Adipocyte (in vitro differentiated cells): Measurements from ENCODE around the gene AP3M1.

Experiments used
- DNase-seq: peaks from one replicate; pipeline ENCODE4 v3.0.0-alpha.2; 2015; ENCODE audit warnings: low read depth
- H3K27me3 ChIP-seq: replicated peaks from 2 replicates; pipeline ENCODE4 v1.7.0; 2013; ENCODE audit warnings: mild to moderate bottlenecking, low read length, moderate library complexity; ENCODE audit not compliant: control insufficient read depth, insufficient read depth
- H3K36me3 ChIP-seq: 2 replicates; pipeline ENCODE4 v1.7.0; 2013; ENCODE audit warnings: low read length, mild to moderate bottlenecking, moderate library complexity; ENCODE audit not compliant: control insufficient read depth, insufficient read depth, severe bottlenecking
- H3K4me1 ChIP-seq: 2 replicates; pipeline ENCODE4 v1.7.0; 2013; ENCODE audit warnings: mild to moderate bottlenecking, low read length, moderate library complexity; ENCODE audit not compliant: control insufficient read depth, insufficient read depth
- H3K4me3 ChIP-seq: 2 replicates; pipeline ENCODE4 v1.7.0; 2013; ENCODE audit warnings: mild to moderate bottlenecking, low read length, moderate library complexity
- H3K9ac ChIP-seq: 2 replicates; pipeline ENCODE4 v1.7.0; 2013; ENCODE audit warnings: mild to moderate bottlenecking, low read length, moderate library complexity
- H3K9me3 ChIP-seq: 2 replicates; pipeline ENCODE4 v1.7.0; 2013; ENCODE audit warnings: mild to moderate bottlenecking, low read length, moderate library complexity; ENCODE audit not compliant: control insufficient read depth

The AP3M1 gene

DNA sequence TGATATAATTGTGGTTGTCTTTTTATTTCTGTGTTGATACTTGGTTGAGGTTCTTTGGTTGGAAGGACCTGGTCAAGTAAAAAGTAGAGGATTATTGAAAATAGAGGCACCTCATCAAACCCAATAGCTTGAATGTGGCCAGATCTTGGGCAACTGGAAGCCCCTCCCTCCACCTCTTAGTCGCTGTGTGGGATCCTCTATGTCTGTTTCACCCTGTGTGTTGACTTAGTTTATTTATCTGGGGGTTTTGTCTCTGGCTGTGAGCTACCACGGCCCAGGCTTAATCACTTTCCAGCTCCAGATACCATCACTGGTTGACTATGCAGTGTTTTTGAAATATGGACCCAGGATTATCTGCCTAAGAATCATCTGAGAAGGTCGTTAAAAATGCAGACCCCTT lies 58.3 kb downstream of the AP3M1 start:
- Histone ChIP-seq H3K9ac (no peak overlapping the region), H3K4me3 (no peak overlapping the region), H3K9me3 (no peaks in the 10 kb centered on the region), H3K4me1 (peaks cover 5% of the 10 kb centered on the region), H3K27me3 (no peaks in the 10 kb centered on the region), H3K36me3 (peaks cover 95% of the 10 kb centered on the region)
- DNase-seq, result no peak

- no peak overlapping the region for H3K4me3 ChIP-seq
- peaks cover 75% of the 10 kb centered on the region for H3K36me3 ChIP-seq
- peaks cover 6% of the 10 kb centered on the region for H3K4me1 ChIP-seq
- no peaks in the 10 kb centered on the region for H3K9me3 ChIP-seq
- H3K9ac ChIP-seq, result no peak overlapping the region
- no peak for DNase-seq
- no peaks in the 10 kb centered on the region for H3K27me3 ChIP-seq
These were observed 61.9 kb downstream of the AP3M1 start for GRCh38 chr10:74088722-74089121.

- no peak overlapping the region for H3K9ac ChIP-seq
- H3K9me3 ChIP-seq, result no peaks in the 10 kb centered on the region
- no peak overlapping the region for H3K4me3 ChIP-seq
- peaks cover 30% of the 10 kb centered on the region for H3K4me1 ChIP-seq
- no peak for DNase-seq
- no peaks in the 10 kb centered on the region for H3K27me3 ChIP-seq
- H3K36me3 ChIP-seq, result peaks cover 67% of the 10 kb centered on the region
These were observed 64.3 kb downstream of the AP3M1 start for GRCh38 chr10:74086317-74086716.

DNA sequence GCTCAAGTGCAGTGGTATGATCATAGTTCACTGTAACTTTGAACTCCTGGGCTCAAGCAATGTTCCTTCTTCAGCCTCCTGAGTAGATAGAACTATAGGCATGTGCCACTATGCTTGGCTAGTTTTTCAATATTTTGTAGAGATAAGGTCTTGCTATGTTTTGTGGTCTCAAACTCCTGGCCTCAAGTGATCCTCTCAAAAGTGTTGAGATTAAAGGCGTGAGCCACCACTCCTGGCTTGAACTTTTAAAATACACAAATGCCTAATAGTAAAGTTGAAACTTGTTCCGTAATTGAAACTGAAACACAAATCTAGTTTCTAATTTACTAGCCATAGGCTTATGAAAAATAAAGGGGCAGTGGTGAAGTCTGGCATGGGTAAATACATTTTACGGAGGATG lies 65.7 kb downstream of the AP3M1 start:
- Histone ChIP-seq H3K4me1 (peaks cover 44% of the 10 kb centered on the region), H3K9me3 (no peaks in the 10 kb centered on the region), H3K9ac (no peak overlapping the region), H3K27me3 (no peaks in the 10 kb centered on the region), H3K36me3 (peaks cover 53% of the 10 kb centered on the region), H3K4me3 (no peak overlapping the region)
- DNase-seq, result no peak

DNA sequence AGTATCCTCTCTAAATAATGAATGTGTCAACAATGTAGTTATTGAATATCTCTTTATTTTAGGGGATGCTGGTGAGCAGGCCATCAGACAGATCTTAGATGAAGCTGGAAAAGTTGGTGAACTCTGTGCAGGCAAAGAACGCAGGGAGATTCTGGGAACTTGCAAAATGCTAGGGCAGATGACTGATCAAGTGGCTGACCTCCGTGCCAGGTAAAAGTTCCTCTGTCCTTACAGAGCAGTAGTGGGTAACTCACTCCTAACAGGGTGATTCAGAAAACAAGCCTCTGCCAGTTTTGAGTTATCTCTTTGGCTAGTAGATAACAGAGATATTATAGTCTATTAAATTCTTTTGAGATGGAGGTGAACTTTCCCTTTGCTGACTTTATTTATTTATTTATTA lies 67.3 kb downstream of the AP3M1 start:
- no peak for DNase-seq
- H3K27me3 ChIP-seq, result no peaks in the 10 kb centered on the region
- no peaks in the 10 kb centered on the region for H3K9me3 ChIP-seq
- H3K9ac ChIP-seq, result peak overlapping the region; percentile 50
- H3K36me3 ChIP-seq, result peaks cover 36% of the 10 kb centered on the region
- no peak overlapping the region for H3K4me3 ChIP-seq
- peaks cover 55% of the 10 kb centered on the region for H3K4me1 ChIP-seq

DNA sequence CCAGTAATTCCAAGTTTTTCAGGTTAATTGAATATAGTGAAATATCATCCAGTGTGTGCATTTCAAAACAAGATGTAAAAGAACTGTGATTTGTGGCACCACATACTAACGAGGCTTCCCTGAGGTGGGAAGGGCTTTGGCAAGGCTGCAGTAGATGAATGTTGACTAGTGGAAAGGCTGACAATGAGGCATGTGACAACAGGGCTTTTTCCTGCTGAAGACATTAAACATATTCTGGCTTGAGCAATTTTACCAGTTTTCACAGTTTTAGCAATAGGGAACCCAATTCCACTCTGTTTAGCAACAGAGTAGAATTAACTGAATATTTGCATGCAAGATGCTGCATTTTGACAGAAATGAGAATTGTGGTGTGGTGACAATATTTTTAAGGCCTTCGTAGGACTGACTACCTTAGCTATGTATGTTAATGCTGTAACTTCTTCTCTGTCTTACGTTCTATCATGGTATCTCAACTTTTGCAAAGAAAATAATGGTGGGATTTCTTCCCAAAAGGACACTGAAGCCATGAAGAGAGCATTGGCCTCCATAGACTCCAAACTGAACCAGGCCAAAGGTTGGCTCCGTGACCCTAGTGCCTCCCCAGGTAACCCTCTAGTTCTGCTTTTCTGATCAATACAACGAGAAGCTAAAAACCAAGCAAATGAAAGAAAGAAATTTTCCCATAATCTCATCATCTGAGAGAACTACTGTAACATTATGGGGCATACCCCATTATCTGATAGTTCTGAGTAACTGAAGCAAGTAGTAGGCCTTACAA lies 68.5 kb downstream of the AP3M1 start:
- Histone ChIP-seq H3K27me3 (no peaks in the 10 kb centered on the region), H3K9me3 (no peaks in the 10 kb centered on the region), H3K4me1 (peaks cover 55% of the 10 kb centered on the region), H3K9ac (peak overlapping the region; percentile 61), H3K36me3 (peaks cover 37% of the 10 kb centered on the region), H3K4me3 (peak overlapping the region; percentile 18)
- no peak for DNase-seq

- peak; percentile 80 for DNase-seq
- Histone ChIP-seq H3K36me3 (peaks cover 45% of the 10 kb centered on the region), H3K4me3 (no peak overlapping the region), H3K4me1 (peaks cover 55% of the 10 kb centered on the region), H3K9ac (peak overlapping the region; percentile 61), H3K27me3 (no peaks in the 10 kb centered on the region), H3K9me3 (no peaks in the 10 kb centered on the region)
These were observed 69.3 kb downstream of the AP3M1 start for GRCh38 chr10:74081192-74081803.

DNA sequence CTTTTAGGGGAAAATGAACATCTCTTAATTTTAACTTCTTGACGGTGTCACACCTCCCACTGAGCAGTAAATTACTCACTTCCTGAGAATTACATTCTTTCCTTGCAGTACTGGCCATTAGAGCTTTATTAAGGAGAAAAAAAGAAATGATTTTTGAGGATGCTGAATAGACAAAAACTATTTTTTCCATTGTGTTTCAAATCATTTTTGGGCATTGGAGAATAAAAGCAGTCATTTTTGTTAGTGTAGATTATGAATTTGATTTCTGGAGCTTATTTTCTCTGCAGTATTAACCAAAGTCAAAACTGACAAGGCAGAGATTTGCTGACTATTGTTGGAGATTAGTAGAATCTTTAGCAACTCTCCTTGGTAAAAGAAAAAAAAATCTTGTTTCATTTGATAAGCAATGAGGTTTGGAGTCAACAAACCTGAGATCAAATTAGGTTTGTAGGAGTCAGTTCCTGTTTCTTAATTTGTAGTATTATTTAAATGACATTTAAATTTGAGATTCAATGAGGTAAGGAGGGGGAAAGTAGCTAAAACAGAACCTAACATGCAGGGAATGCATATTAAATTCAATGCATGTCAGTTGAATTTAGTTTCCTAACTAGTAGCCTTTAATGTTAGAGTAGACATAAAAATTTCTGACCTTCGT lies 70.6 kb downstream of the AP3M1 start:
- no peaks in the 10 kb centered on the region for H3K27me3 ChIP-seq
- no peaks in the 10 kb centered on the region for H3K9me3 ChIP-seq
- H3K4me3 ChIP-seq, result no peak overlapping the region
- peaks cover 46% of the 10 kb centered on the region for H3K36me3 ChIP-seq
- H3K4me1 ChIP-seq, result peaks cover 55% of the 10 kb centered on the region
- H3K9ac ChIP-seq, result peak overlapping the region; percentile 61
- DNase-seq, result no peak

DNA sequence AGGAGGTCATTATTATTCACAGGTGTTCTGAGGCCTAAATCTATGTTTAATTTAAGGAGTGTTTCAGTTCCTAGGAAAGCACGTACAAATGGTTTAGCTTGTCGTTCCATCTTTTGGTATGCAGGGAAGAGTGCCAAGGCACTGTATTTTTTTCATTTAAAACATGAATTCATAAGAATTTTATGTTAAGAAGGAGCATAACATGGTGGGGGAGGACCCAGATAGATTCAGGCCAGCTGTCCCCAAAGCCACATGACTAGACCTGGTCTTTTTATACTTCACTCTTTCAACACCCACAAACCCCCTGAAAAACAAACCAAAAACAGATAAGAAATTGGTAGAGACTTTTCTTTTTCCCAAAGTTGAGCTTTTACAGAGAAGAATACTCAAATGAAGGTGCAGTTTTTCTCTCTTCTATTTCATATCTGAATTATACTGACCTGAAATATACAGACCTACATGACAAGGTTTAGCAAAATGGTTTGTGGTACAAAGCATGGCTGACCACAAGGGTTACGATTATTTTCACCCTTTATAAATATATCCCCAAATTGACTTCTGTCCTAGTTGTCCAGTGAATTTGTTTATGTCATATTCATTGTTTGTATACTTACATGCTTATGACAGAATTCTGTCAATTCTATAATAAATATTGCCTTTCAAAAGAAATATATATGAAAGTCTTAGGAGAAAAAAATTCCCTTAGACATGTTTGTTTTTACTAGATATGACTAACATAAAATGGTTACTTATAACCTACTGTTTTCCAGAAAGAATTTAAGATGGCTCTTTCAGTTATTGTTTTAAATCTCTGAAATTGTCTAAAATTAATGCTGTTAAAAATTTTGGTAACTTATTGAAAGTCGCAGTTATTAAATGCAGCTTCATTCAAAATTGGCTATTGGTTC lies 71.3 kb downstream of the AP3M1 start:
- peak; percentile 56 for DNase-seq
- no peaks in the 10 kb centered on the region for H3K27me3 ChIP-seq

GRCh38 chr10:74078037-74078436 lies 72.6 kb downstream of the AP3M1 start:
- Histone ChIP-seq H3K9ac (no peak overlapping the region), H3K9me3 (no peaks in the 10 kb centered on the region), H3K4me3 (no peak overlapping the region), H3K27me3 (no peaks in the 10 kb centered on the region), H3K4me1 (peaks cover 47% of the 10 kb centered on the region), H3K36me3 (peaks cover 57% of the 10 kb centered on the region)
- no peak for DNase-seq

More for the DNA sequence above, 71.3 kb downstream of the AP3M1 start:
- Histone ChIP-seq H3K9ac (no peak overlapping the region), H3K36me3 (peaks cover 49% of the 10 kb centered on the region), H3K4me3 (no peak overlapping the region), H3K4me1 (peaks cover 55% of the 10 kb centered on the region), H3K9me3 (no peaks in the 10 kb centered on the region)

DNA sequence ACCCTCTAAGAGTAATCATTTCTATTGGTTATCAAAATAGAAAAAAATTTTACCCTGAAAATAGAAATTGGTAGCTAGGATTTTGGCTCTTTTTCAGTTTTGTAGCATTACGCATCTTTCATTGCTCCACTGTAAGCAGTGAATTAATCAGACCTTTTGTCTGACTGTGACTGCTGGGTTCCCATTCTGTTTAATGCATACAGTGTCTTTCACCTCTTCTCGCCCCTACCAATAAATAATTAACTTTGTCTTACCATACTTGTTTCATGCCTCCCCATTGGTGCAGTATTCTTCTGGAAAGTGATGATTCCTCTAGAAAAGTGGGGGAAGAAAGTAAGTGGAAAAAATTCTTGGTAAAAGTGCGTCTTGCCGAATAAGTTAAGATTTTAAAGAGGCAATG lies 73.2 kb downstream of the AP3M1 start:
- no peak for DNase-seq
- Histone ChIP-seq H3K27me3 (no peaks in the 10 kb centered on the region), H3K9me3 (no peaks in the 10 kb centered on the region), H3K4me1 (peaks cover 45% of the 10 kb centered on the region), H3K9ac (no peak overlapping the region), H3K4me3 (no peak overlapping the region), H3K36me3 (peaks cover 57% of the 10 kb centered on the region)
